Heart left ventricle (tissue), 16 donors: ENCODE measurements around the gene ARHGAP26. TPM values are rescaled to one million over a fixed set of nuclear protein-coding genes. Genes with fewer than 3 reads are reported as not detected.
"Not testable (repeated sequence)": the region's sequence is repeated elsewhere in the genome, so short reads cannot be mapped to it uniquely, and the experiment has no call there.

Source experiments
- ATAC-seq, 4 donors: fragments of 200-7000 bp; cut with Tn5 transposase; one replicate each; pipeline ENCODE4 v1.9.1; 2020 to 2022; ENCODE audit warnings: moderate library complexity in 4 of 4, mild to moderate bottlenecking in 3 of 4, moderate number of reproducible peaks in 1 of 4
- DNase-seq, 5 donors: peaks; one replicate each; pipeline ENCODE4 v3.0.0-alpha.2; 2020
- H3K27ac ChIP-seq, 12 donors: fragments of 200-600 bp; sonication (generic) in 4 of 12; one replicate each; pipeline versions ENCODE4 v1.5.0 to v1.8.0; 2016 to 2022; ENCODE audit warnings: mild to moderate bottlenecking in 2 of 12
- H3K27me3 ChIP-seq, 9 donors: fragments of 200-600 bp; sonication (generic) in 2 of 9; one replicate each; pipeline versions ENCODE4 v1.5.1 to v1.8.0; 2016 to 2022; ENCODE audit warnings: mild to moderate bottlenecking in 3 of 9
- H3K36me3 ChIP-seq, 9 donors: fragments of 200-600 bp; sonication (generic) in 2 of 9; one replicate each; pipeline versions ENCODE4 v1.5.0 to v1.8.0; 2018 to 2022; ENCODE audit warnings: mild to moderate bottlenecking in 2 of 9
- H3K4me1 ChIP-seq, 12 donors: fragments of 200-600 bp; sonication (generic) in 4 of 12; one replicate each; pipeline versions ENCODE4 v1.5.0 to v1.8.0; 2016 to 2022; ENCODE audit warnings: mild to moderate bottlenecking in 3 of 12
- H3K4me3 ChIP-seq, 12 donors: fragments of 200-600 bp; sonication (generic) in 4 of 12; one replicate each; pipeline versions ENCODE4 v1.5.0 to v1.8.0; 2017 to 2022; ENCODE audit warnings: mild to moderate bottlenecking in 9 of 12, moderate library complexity in 4 of 12
- H3K9me3 ChIP-seq, 12 donors: fragments of 200-600 bp; sonication (generic) in 4 of 12; one replicate each; pipeline versions ENCODE4 v1.5.0 to v1.8.0; 2016 to 2022; ENCODE audit warnings: mild to moderate bottlenecking in 1 of 12
- CTCF ChIP-seq, 12 donors: fragments of 200-600 bp; sonication (generic) in 4 of 12; IDR thresholded peaks; one replicate each; pipeline versions ENCODE4 v1.5.0 to v1.8.0; 2018 to 2022; ENCODE audit warnings: antibody characterized with exemption in 12 of 12, mild to moderate bottlenecking in 5 of 12
- POLR2A ChIP-seq, 2 donors: fragments of 450-650 bp; IDR thresholded peaks; one replicate each; pipeline ENCODE4 v1.6.1; 2017; ENCODE audit warnings: antibody characterized with exemption in 2 of 2, mild to moderate bottlenecking in 2 of 2, moderate library complexity in 2 of 2
- WGBS, 4 donors: extraction: QIAGEN DNeasy Blood & Tissue Kit in 2 of 4; methylation state at CpG; one replicate each; pipeline versions ENCODE4 v1.1.5 to v1.1.7; 2013 to 2018; 5-methylcytosine and 5-hydroxymethylcytosine counted together
- intact Hi-C, 10 donors: fragments of 100-400 bp; cut with DNase I; formaldehyde crosslinking; loops; one replicate each; pipeline versions ENCODE4 v1.11.1 to v1.14.2; 2022
- polyA plus RNA-seq, 2 donors: library from polyadenylated mRNA; stranded (reverse); fragments of 200-250 nt; gene quantifications; one replicate each; pipeline ENCODE4 v1.2.3, GENCODE V29; 2013
- total RNA-seq, 9 donors: library from RNA; depleted of rRNA in 2 of 9; stranded (reverse); fragments of >200 nt in 2 of 9; fragmentation: NEBNext Ultra II Directional in 3 of 9; extraction: Animal tissue kit (Norgen Biotek cat#: 25700) in 3 of 9; gene quantifications; one replicate each; pipeline versions ENCODE4 v1.1.0 to v1.2.4, GENCODE V29; 2016 to 2023
- donor health status: ischemic (EF 13 %, LVEDD 7.1; RV severe dilation, severe dysfunction).
- donor health status: healthy with polysubstance abuse.
- donor health status: DM: no; HTN: yes; CAD: no.
- donor health status: DM: no; HTN: no; CAD: no.
- donor health status: ischemic (EF 25% LVEDD 6.9; RV normal size, moderate dysfunction).
- donor health status: ischemic (EF 25% LVEDD 5.7; RV mildly dilated, moderate dysfunction).
- donor health status: healthy.
- donor health status: DM: yes; HTN: yes; CAD: no.
- donor health status: ischemic (EF 35%, LVEDD 5.7; RV mildly dilated, moderate dysfunction).
- donor health status: nonischemic (EF 11% LVEDD 7.7; RV severe dilation, severe dysfunction).
- donor health status: DM: yes; HTN: yes; CAD: no.
- donor health status: PGD.
- donor health status: ischemic (EF 29% LVEDD 5.4; RV normal size, mild dysfunction).
- donor health status: nonischemic (EF 23%, LVEDD 6.1; RV moderate dilation, normal function).

ARHGAP26 gene
- total and polyA plus RNA-seq, 11 donors = 11.9 to 52.1 (median 33.7) TPM

- WGBS, 4 donors = 58 to 74% (median 72%) methylated on average over 5 of the region's 5 CpGs
- no peak for TF ChIP-seq CTCF (IDR thresholded peaks at IDR 0.05)
- no peak for TF ChIP-seq POLR2A (IDR thresholded peaks at IDR 0.05)
- intact Hi-C loops = no loop called here
These were observed 316.9 kb downstream of the ARHGAP26 start for GRCh38 chr5:143086908-143087637.

GRCh38 chr5:143088702-143089101 lies 318.5 kb downstream of the ARHGAP26 start:
- 97 to 99% (median 98%) methylated on average over 11 of the region's 11 CpGs for WGBS, 4 donors
- H3K36me3 ChIP-seq, H3K27ac ChIP-seq, ATAC-seq, intact Hi-C loops, H3K27me3 ChIP-seq, H3K4me3 ChIP-seq, H3K9me3 ChIP-seq, DNase-seq: not testable (repeated sequence)
- peaks cover 0 to 30% (median 8%) of the 10 kb centered on the region in 12 donors for H3K4me1 ChIP-seq

More at GRCh38 chr5:143086908-143087637, 316.9 kb downstream of the ARHGAP26 start:
- ATAC-seq = peak; percentile 38 to 61 (median 48)
- no peaks in the 10 kb centered on the region for H3K36me3 ChIP-seq
- peak overlapping the region in 3 of 12 donors; percentile 16 to 52 (median 17) for H3K27ac ChIP-seq
- no peaks in the 10 kb centered on the region for H3K9me3 ChIP-seq
- H3K4me1 ChIP-seq = peaks cover 0 to 34% (median 8%) of the 10 kb centered on the region in 12 donors
- no peak overlapping the region for H3K4me3 ChIP-seq
- H3K27me3 ChIP-seq = no peaks in the 10 kb centered on the region
- DNase-seq = no peak

GRCh38 chr5:143090044-143090443 lies 319.9 kb downstream of the ARHGAP26 start:
- H3K27me3 ChIP-seq, H3K27ac ChIP-seq, intact Hi-C loops, H3K9me3 ChIP-seq, H3K4me3 ChIP-seq, ATAC-seq, H3K36me3 ChIP-seq, DNase-seq: not testable (repeated sequence)
- H3K4me1 ChIP-seq = peaks cover 0 to 22% (median 7%) of the 10 kb centered on the region in 12 donors
- WGBS, 4 donors = 89 to 95% (median 90%) methylated on average over 10 of the region's 10 CpGs

GRCh38 chr5:143092711-143093451 lies 322.7 kb downstream of the ARHGAP26 start:
- ATAC-seq, intact Hi-C loops, H3K4me3 ChIP-seq, H3K9me3 ChIP-seq, H3K27me3 ChIP-seq, H3K4me1 ChIP-seq, H3K27ac ChIP-seq, DNase-seq: not testable (repeated sequence)
- peaks cover 0 to 10% (median 0%) of the 10 kb centered on the region in 9 donors for H3K36me3 ChIP-seq
- 90 to 92% (median 91%) methylated on average over 8 of the region's 8 CpGs for WGBS, 4 donors

GRCh38 chr5:143093452-143094086 lies 323.4 kb downstream of the ARHGAP26 start:
- WGBS, 4 donors = 75 to 84% (median 79%) methylated on average over 5 of the region's 5 CpGs
- intact Hi-C loops = no loop called here
- Histone ChIP-seq H3K27ac (peak overlapping the region in 1 of 12 donors; percentile 14), H3K9me3 (no peaks in the 10 kb centered on the region), H3K36me3 (peaks cover 0 to 10% (median 0%) of the 10 kb centered on the region in 9 donors), H3K27me3 (no peaks in the 10 kb centered on the region), H3K4me1 (no peaks in the 10 kb centered on the region), H3K4me3 (peak overlapping the region in 3 of 12 donors; percentile 23 to 39 (median 36))
- DNase-seq = no peak
- ATAC-seq = no peak
- TF ChIP-seq CTCF (IDR thresholded peaks at IDR 0.05) (no peak), POLR2A (IDR thresholded peaks at IDR 0.05) (no peak)
